HG02981 (cell line): ENCODE results near the gene RCAN1.
"Not testable (repeated sequence)": the region's sequence is repeated elsewhere in the genome, so short reads cannot be mapped to it uniquely, and the experiment has no call there.

Experiments used
- ATAC-seq: cut with Tn5 transposase; IDR thresholded peaks from one replicate; pipeline ENCODE4 v1.9.1; 2021; ENCODE audit warnings: mild to moderate bottlenecking, moderate library complexity; ENCODE audit not compliant: unreplicated experiment

Gene RCAN1

GRCh38 chr21:34519016-34519415 lies 95.9 kb downstream of the RCAN1 start:
- ATAC-seq: no peak

- ATAC-seq: no peak
Measured at GRCh38 chr21:34518301-34518700, 96.6 kb downstream of the RCAN1 start.

GRCh38 chr21:34517491-34518245 lies 97.2 kb downstream of the RCAN1 start:
- ATAC-seq: no peak

GRCh38 chr21:34517039-34517438 lies 97.9 kb downstream of the RCAN1 start:
- ATAC-seq: no peak

GRCh38 chr21:34514576-34515115 lies 100.3 kb downstream of the RCAN1 start:
- ATAC-seq: no peak

- no peak for ATAC-seq
Measured at GRCh38 chr21:34513129-34513675, 101.7 kb downstream of the RCAN1 start.

- no peak for ATAC-seq
Measured at GRCh38 chr21:34511787-34512455, 103.0 kb downstream of the RCAN1 start, which contains the start of gene KCNE1. TSS of gene KCNE1 (minus strand) at chr21:34512210. CDS start at chr21:34449634, 62,576 bp downstream.

GRCh38 chr21:34511181-34511580 lies 103.7 kb downstream of the RCAN1 start:
- no peak for ATAC-seq

GRCh38 chr21:34510148-34511142 lies 104.5 kb downstream of the RCAN1 start:
- no peak for ATAC-seq

- no peak for ATAC-seq
Measured at GRCh38 chr21:34509151-34509550, 105.8 kb downstream of the RCAN1 start.

- ATAC-seq: no peak
Measured at GRCh38 chr21:34504595-34504994, 110.3 kb downstream of the RCAN1 start.

- ATAC-seq: no peak
Measured at GRCh38 chr21:34502480-34503106, 112.3 kb downstream of the RCAN1 start.

- ATAC-seq: no peak
Measured at GRCh38 chr21:34501716-34502115, 113.2 kb downstream of the RCAN1 start.

GRCh38 chr21:34500191-34500590 lies 114.7 kb downstream of the RCAN1 start:
- no peak for ATAC-seq

GRCh38 chr21:34499116-34499515 lies 115.8 kb downstream of the RCAN1 start:
- ATAC-seq: no peak

- no peak for ATAC-seq
Measured at GRCh38 chr21:34498623-34499022, 116.3 kb downstream of the RCAN1 start.

- ATAC-seq: not testable (repeated sequence)
Measured at GRCh38 chr21:34483854-34484253, 131.1 kb downstream of the RCAN1 start.

GRCh38 chr21:34483435-34483834 lies 131.5 kb downstream of the RCAN1 start:
- not testable (repeated sequence) for ATAC-seq

GRCh38 chr21:34467333-34467732 lies 147.6 kb downstream of the RCAN1 start:
- not testable (repeated sequence) for ATAC-seq
